Frontal cortex (tissue), 4 donors: ENCODE data around the gene EIF3D. TPM values are rescaled to one million over a fixed set of nuclear protein-coding genes. Genes with fewer than 3 reads are reported as not detected.

Experiments
- DNase-seq, 2 donors: peaks; one replicate each; pipeline ENCODE4 v3.0.0; 2012; ENCODE audit warnings: low spot score in 2 of 2
- FAIRE-seq: peaks from 2 replicates; lab custom pipeline; 2012; peaks lifted over from hg19 to GRCh38; lab: Jason Lieb, UNC
- total RNA-seq: library from RNA; depleted of rRNA; stranded (reverse); fragments of >200 nt; gene quantifications from one replicate; pipeline ENCODE4 v1.2.3, GENCODE V29; 2014
- donor health status: control.
- donor health status: control.
- donor health status: control.

The EIF3D gene
- total RNA-seq, 1 donor from 2014 or later = 205 TPM

GRCh38 chr22:36470162-36470993 lies 58.6 kb downstream of the EIF3D start:
- DNase-seq = peak; percentile 57 to 85
- FAIRE-seq = no peak

- DNase-seq = no peak
- FAIRE-seq = no peak
Observed at GRCh38 chr22:36469094-36469710, 59.8 kb downstream of the EIF3D start.

DNA sequence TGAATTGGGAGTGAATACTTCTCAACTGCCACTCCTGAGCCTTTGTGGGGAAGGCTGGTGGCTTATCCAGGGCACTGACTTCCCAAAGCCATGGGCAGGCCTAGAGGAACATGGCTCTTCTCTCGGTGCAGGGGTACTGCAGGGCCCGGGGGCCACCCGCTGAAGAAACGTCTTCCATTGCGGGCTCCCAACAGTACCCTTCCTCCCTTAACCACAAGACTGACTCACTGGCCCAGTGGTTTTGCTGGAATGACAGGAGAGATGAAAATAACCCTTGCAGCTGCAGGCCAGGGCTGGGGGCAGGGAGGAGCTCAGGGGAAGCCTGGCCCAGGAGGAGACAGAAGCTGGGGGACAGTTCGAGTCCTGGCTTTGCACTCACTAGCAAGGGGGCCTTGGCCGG lies 61.0 kb downstream of the EIF3D start:
- FAIRE-seq = no peak
- no peak for DNase-seq

DNA sequence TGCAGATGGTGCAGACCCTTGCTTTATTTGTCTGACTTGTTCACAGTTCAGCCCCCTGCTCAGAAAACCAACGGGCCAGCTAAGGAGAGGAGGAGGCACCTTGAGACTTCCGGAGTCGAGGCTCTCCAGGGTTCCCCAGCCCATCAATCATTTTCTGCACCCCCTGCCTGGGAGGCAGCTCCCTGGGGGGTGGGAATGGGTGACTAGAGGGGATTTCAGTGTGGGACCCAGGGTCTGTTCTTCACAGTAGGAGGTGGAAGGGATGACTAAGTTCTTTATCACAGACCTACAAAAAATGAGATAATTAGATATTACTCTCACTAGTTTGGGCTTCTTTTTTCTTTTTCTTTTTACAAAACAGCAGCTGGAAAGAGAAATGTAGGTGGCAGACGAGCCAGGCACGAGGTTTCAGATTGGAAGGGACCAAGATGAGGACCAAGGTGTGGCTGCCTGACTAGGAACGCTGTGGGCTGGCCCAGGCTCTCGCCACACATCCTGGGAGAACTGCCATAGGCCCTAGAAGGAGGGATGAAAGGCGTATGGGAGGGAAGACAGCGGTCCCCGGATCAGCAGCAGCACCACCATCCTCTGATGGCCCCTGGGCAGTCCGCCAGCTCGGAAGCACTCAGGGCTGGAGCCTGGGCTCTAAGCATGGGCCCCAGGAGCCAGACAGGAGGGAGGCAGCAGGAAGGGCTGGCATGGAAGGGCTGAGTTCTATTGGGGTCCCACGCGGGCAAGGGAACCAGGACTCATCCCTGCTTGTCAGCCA lies 61.7 kb downstream of the EIF3D start:
- no peak for FAIRE-seq
- DNase-seq = no peak

- FAIRE-seq = no peak
- no peak for DNase-seq
Observed at GRCh38 chr22:36466258-36466657, 62.7 kb downstream of the EIF3D start.

DNA sequence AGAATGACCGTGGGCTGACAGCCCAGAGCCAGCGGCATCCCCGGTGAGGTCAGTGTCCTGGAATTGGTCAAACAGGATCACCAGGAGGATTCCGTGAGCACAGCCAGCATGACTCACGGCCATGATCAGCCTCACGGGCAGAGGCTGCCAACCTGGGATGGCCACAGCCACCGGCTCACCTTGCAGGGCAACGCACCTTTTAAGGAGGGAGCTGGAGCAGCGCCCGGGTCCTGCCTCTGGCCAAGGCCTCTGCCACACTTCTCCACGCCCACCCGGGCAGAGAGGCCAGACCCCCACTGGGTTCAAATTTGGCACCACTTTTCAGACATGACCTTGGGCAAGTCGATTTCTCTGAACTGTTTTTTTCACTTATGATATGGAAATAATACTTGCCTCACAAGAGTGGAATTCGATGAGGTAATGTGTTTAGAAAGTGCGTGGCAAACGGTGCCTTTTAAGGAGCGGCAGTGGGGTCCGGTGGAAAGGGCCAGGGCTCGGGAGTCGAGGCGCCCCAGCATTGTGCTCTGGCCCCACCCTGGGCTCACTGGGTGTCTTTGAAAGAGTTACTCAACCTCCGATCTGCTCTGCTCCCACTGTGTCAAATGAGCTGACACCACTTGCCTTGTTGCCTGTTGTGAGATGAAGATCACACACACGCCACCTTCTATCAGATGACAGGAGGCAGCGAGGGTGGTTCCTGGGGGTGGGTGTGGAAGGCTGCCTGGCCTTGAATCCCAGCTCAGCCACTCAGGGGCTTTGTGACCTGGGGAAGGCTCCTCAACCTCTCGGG lies 63.5 kb downstream of the EIF3D start:
- DNase-seq (no peak), FAIRE-seq (no peak)

DNA sequence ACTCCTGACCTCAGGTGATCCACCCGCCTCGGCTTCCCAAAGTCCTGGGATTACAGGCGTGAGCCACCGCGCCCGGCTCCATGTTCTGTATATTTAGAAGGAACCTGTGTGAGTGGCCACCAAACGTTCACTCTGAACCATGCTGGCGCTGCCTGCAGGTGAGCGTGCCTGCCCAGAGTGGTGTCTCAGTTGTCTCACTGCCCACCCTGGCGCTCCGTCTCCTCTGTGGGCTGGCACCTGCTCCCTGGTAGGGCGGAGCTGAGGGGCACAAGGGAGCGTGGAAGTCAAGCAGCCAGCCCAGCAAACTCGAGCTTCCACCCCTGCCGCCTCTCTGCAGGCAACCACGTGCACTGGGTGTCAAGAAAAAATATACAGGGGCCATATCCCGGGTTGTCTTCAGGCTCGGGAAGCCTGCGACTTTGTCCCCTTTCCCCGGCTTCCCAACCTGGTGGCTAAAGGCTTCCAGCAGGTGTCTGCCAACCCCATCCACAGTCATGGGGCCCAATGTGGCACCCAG lies 64.2 kb downstream of the EIF3D start:
- DNase-seq = no peak
- FAIRE-seq = no peak

DNA sequence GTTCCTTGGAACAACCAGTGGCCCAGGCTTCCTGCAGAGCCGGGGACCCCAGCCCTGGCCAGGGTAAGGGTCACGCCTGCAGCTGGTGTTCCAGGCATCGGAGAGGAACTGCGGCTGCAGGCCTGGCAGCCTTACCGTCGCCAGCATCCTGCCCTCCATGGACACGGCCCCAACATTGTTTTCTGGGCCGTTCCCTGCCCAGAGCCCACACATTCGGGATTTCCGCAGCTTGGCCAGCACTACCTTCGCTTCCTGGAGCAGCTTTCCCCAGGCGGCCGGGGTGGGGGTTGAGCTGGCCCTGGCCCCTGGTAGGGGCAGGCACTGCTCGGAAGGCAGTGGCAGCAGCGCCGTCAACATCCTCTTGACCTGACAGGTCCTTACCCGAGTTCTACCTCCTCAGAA lies 65.2 kb downstream of the EIF3D start:
- no peak for FAIRE-seq
- no peak for DNase-seq

DNA sequence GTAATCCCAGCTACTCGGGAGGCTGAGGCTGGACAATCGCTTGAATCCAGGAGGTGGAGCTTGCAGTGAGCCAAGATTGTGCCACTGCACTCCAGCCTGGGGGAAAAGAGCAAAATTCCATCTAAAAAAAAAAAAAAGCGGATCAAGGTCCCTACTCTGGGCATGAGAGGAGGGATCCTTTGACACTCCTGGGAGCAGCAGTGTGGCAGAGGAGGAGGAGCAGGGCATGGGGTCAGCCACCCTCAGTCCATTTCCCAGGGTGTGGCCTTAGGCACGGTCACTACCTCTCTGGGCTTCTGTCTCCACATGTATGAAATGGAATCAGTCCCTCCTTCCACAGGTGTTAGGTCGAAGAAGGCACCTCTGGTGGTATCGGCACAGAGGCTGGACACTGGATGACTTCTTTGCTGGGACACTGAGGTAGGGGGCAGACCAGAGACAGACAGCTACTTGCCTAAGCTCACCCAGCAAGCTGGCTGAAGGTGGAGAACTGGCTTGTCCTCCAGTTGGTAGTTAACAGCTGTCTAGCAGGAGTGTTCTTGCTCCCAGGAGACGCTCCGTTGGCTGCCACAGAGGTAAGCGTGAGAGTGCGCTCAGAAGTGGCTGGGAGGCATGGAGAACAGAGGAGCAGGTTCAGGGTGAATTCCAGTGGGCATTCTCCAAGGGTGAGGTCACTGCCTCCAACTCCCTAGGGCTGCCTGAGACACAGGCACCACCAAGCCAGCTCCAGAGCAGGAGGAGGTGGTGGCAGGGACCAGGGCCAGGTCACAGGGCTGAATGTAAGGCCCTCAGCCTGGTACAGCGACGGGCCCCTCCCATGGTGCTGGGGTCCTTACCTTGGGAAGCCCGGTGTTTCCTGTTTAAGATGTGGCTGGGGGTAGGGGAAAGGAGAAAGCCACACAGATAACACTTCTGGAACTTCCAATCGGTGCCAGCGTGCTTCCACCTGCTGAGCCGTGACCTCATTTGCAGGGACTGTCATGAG lies 67.0 kb downstream of the EIF3D start:
- DNase-seq (no peak), FAIRE-seq (no peak)

Other genes starting within 250 kb of the EIF3D start
- gene MYH9, start 141.2 kb downstream of the EIF3D start, total RNA-seq = 32.2 TPM
- gene TXN2, start 47.5 kb downstream of the EIF3D start, total RNA-seq = 17.9 TPM
- gene FOXRED2, start 22.1 kb downstream of the EIF3D start, total RNA-seq = 11.0 TPM
- 2.4 TPM for gene CACNG2, start 174.6 kb upstream of the EIF3D start, total RNA-seq
- gene IFT27, start 247.0 kb upstream of the EIF3D start, total RNA-seq = 17.5 TPM